Iris pigment epithelial cell (primary cell): ENCODE data around the gene OR2F1.
A peak's percentile ranks its signal among the peaks of the same experiment; 100 is the strongest.

Source experiments
- DNase-seq: peaks from one replicate; pipeline ENCODE4 v3.0.0-alpha.2; 2011; ENCODE audit warnings: low read depth

The OR2F1 gene

GRCh38 chr7:143954544-143954943 lies at the start of gene OR2F1:
Gene OR2F1, plus strand, starts transcription at chr7:143954844. Its CDS starts 5,127 bp downstream, at chr7:143959971.
- no peak for DNase-seq

GRCh38 chr7:143905509-143905908 lies 49.1 kb upstream of the OR2F1 start:
- DNase-seq = no peak

- DNase-seq = no peak
Measured at GRCh38 chr7:143906151-143906550, 48.5 kb upstream of the OR2F1 start.

GRCh38 chr7:143906895-143907294 lies 47.7 kb upstream of the OR2F1 start:
- no peak for DNase-seq

- no peak for DNase-seq
Measured at GRCh38 chr7:143908120-143908519, 46.5 kb upstream of the OR2F1 start.

GRCh38 chr7:143909863-143910262 lies 44.8 kb upstream of the OR2F1 start:
- DNase-seq = no peak

GRCh38 chr7:143910473-143911248 lies 44.0 kb upstream of the OR2F1 start:
- peak; percentile 33 for DNase-seq

DNA sequence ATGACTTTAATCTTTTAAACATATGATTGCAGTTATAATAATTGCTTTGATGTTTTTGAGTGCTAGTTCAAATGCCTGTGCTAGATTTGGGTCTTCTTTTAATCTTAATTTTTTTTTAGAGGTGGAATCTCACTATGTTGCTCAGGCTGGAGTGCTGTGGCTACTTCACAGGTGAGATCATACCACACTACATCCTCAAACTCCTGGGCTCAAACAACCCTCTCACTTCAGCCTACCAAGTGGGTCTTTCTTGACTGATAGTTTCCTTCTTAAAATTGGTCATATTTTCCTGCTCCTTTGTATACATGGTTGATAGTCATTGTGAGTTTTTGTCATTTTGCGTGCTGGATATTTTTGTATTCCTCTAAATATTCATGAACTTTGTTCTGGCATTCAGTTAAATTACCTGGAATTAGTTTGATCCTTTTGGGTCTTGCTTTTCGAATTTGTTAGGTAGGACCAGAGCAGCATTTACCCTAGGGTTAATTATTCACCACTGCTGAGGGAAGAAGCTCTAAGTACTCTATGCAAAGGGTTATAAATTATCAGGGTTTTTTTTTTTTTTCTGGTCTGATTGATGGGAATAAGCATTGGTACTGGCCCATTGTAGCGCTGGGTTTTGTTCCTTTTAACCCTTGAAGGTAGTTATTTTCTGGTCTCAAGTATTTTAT lies 40.6 kb upstream of the OR2F1 start:
- no peak for DNase-seq

DNA sequence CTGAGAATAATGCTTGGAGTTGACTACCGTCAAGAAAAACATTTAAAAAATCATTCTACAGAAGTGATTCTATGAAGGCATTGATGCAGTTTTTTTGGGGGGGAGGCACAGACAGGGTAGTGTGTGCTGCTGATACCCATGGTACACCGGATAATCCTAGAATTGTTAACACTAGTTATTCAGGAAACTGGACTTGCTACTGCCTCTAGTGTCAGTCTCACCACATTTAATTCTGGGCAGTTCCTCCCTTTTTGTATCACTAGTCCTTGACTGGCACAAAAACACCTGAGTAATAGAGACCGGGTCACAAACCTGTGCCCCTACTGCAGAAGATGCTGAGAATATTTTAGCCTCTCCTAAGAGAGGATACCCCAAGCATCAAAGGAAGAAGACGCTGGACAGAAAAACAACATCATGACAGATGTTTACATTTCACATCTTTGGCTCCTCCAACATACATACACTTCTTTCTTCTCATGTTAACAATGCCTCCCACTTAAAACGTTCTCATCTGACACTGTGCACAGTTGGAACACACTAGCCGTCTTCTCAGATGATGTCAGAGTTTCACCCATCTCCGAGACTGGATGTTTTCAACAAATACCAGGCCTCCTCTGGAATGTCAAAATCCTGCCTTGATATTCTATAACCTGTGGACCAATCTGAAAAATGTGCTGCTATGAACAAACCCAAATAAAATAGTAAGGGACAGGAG lies 39.5 kb upstream of the OR2F1 start:
- DNase-seq = no peak

DNA sequence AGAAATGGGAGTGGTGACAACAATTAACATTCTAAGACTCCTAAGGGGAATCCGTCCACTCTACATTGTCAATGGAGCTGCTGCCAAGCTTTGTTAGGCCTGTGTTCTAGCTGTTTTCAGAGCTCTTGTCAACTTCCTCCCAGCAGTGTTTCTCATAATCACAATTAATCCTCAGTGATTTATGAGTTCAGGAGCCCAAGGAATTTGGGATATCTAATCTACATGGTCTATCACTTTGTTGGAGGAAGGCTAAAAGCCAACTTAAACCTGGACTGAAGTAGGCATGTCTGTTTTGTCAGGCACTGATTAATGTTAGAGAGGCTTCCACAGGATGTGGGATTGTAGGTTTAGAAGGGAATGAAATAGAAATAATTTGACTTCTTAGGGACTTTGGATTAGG lies 29.8 kb upstream of the OR2F1 start:
- DNase-seq = no peak

DNA sequence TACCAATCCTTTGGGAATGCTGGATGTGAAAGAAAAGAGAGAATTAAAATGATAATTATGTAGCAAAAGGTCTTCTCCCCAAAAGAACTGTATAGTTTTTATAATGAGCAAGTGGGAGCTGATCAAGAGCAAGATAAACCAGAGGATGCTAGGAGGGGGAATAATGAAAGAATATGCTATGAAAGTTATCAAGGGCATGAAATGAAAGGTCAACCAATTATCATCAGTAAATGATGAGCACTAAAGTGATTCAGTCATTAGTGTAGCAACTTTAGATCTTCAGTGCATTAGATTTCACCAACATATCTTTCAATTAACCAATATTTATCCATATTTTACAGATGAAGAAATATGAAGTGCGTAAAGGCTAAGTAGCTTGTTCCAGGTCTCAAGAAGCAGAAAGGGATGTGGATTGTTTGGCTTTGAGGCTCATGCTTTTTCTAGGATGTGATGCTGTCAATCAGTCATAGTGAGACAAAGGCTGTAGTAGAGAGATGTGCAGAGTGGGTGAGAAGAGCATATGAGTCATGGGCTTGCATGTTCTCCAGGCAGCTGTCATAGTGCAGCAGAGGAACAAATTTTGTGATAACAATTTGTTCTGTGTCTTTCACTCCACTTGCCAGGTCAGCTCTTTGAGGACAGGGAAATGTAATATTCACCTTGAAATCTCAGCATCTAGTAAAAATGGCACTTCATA lies 25.3 kb upstream of the OR2F1 start:
- DNase-seq = peak; percentile 63

DNA sequence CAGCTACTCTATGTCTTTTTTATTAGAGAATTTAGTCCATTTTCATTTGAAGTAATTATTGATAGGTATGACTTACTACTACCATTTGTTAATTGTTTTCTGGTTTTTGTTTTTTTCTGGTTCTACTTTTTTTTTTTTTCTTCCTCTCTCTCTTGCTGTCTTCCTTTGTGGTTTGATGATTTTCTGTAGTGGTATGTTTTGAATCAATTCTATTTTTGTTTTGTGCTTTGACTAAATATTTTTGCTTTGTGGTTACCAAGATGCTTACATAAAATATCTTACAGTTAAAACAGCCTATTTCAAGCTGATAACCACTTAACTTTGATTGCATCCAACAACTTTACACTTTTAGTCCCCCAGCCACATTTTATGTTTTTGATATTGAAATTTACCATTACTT lies 22.9 kb upstream of the OR2F1 start:
- peak; percentile 61 for DNase-seq

GRCh38 chr7:143934526-143935325 lies 19.9 kb upstream of the OR2F1 start, which contains the start of gene OR2F2:
Gene OR2F2, plus strand, starts transcription at chr7:143935233. Its CDS starts 0 bp downstream, at chr7:143935233.
- peak; percentile 92 for DNase-seq

- peak; percentile 95 for DNase-seq
Measured at GRCh38 chr7:143936087-143937009, 18.3 kb upstream of the OR2F1 start.

- peak; percentile 30 for DNase-seq
Measured at GRCh38 chr7:143938379-143939243, 16.0 kb upstream of the OR2F1 start.

- no peak for DNase-seq
Measured at GRCh38 chr7:143945423-143945822, 9.2 kb upstream of the OR2F1 start.

- no peak for DNase-seq
Measured at GRCh38 chr7:143947111-143947510, 7.5 kb upstream of the OR2F1 start.

- DNase-seq = peak; percentile 28
Measured at GRCh38 chr7:143948733-143949132, 5.9 kb upstream of the OR2F1 start.

DNA sequence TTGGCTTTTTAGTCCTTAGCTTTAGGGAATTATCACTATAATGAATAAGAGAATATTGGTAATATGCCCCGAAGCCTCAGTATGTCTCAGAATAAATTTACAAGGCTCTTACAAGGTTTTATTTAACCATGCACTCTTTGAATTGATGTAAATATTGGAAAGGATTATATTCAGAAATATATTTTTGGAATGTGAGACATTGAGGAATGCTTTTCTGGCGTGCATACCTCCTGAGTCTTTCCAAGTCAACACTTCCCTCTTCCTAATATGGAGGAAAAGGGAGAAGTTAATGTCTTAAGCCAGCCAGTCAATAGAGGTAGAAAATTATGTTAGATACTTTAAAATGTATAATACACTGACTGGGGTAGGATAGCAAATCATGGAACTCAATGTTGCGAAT lies 1.2 kb upstream of the OR2F1 start:
- DNase-seq = no peak
